GM12878 (cell line): ENCODE measurements around the gene SECTM1.

ENCODE experiments used
- JUNB ChIP-seq: IDR thresholded peaks from 2 replicates; pipeline ENCODE4 v1.6.1; 2016; ENCODE audit warnings: antibody characterized with exemption, mild to moderate bottlenecking
- TF ChIP-seq, protein P1 (sequence below): IDR thresholded peaks from 2 replicates; pipeline ENCODE4 v1.6.1; 2012; ENCODE audit warnings: improper control_type of control experiment, low read depth, low read length; ENCODE audit not compliant: insufficient replicate concordance

DNA sequence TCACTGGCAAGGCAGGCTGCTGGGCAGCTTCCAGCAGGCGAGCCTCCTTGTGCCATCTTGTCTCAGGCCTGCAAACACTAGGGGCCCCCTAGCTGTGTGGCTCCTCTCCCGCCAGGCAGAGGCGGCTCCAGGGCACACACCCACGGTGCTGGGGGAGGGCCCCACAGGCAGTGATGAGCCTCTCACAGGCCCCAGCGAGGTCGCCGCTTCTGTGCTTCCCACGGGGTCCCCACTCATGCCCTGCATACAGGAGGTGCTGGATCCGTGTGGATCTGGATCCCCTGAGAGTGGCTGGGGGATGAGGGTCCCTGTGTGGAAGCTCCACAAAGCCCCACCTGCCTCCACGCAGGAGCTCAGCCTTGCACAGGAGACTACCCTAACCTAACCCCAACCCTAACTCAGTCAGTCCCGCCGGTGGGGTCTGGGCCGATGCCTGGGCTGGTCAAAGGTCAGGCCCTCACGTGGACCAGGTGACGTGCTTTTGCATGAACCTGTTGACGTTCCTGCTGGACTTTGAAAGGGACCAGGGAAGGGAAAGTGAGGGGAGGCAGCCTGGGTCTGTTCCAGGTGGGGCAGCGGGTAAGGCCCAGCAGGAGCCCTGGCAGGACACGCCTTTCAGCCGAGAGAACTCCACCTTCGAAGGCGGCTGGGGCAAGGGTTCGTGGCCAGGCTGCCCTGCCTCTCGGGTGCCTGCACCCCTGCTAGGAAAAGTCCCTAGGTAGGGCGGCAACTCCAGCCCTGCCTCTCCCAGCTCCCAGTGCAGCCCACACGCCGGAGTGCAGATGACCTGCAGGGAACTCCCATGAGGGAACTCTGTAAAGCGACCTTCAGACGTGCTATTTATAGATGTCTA, 5.2 kb downstream of the SECTM1 start:
- TF ChIP-seq, protein P1, sequence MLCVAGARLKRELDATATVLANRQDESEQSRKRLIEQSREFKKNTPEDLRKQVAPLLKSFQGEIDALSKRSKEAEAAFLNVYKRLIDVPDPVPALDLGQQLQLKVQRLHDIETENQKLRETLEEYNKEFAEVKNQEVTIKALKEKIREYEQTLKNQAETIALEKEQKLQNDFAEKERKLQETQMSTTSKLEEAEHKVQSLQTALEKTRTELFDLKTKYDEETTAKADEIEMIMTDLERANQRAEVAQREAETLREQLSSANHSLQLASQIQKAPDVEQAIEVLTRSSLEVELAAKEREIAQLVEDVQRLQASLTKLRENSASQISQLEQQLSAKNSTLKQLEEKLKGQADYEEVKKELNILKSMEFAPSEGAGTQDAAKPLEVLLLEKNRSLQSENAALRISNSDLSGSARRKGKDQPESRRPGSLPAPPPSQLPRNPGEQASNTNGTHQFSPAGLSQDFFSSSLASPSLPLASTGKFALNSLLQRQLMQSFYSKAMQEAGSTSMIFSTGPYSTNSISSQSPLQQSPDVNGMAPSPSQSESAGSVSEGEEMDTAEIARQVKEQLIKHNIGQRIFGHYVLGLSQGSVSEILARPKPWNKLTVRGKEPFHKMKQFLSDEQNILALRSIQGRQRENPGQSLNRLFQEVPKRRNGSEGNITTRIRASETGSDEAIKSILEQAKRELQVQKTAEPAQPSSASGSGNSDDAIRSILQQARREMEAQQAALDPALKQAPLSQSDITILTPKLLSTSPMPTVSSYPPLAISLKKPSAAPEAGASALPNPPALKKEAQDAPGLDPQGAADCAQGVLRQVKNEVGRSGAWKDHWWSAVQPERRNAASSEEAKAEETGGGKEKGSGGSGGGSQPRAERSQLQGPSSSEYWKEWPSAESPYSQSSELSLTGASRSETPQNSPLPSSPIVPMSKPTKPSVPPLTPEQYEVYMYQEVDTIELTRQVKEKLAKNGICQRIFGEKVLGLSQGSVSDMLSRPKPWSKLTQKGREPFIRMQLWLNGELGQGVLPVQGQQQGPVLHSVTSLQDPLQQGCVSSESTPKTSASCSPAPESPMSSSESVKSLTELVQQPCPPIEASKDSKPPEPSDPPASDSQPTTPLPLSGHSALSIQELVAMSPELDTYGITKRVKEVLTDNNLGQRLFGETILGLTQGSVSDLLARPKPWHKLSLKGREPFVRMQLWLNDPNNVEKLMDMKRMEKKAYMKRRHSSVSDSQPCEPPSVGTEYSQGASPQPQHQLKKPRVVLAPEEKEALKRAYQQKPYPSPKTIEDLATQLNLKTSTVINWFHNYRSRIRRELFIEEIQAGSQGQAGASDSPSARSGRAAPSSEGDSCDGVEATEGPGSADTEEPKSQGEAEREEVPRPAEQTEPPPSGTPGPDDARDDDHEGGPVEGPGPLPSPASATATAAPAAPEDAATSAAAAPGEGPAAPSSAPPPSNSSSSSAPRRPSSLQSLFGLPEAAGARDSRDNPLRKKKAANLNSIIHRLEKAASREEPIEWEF = no peak
- no peak for TF ChIP-seq JUNB
